Measurements from ENCODE around the gene SCGB1D2.

DNA sequence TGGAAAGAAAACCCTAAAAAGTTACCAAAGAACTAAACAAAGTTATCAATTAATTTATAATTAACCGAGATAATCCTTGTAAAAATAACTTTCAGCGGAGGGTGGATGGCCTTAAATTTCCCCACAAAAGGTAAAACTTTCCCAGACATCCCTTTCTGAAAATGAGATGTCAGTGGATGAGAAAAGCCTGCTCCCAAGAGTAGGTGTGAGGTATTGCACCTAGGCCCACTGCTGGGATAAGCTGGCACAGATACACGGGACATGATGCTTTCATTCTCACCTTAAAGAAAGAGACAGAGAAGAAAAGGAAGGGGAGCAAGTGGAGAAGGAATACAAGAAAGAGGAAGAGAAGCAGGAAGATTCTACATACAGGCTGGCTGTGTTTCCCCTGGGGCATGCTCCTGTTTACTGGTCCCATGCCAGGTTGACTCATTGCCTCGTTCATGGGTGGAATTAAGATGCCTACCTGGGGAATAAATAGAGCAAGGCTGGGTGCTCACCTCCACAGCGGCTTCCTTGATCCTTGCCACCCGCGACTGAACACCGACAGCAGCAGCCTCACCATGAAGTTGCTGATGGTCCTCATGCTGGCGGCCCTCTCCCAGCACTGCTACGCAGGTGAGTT, 27.7 kb downstream of the SCGB1D2 start, which contains the start of gene SCGB2A2:
- TF ChIP-seq, protein P1, sequence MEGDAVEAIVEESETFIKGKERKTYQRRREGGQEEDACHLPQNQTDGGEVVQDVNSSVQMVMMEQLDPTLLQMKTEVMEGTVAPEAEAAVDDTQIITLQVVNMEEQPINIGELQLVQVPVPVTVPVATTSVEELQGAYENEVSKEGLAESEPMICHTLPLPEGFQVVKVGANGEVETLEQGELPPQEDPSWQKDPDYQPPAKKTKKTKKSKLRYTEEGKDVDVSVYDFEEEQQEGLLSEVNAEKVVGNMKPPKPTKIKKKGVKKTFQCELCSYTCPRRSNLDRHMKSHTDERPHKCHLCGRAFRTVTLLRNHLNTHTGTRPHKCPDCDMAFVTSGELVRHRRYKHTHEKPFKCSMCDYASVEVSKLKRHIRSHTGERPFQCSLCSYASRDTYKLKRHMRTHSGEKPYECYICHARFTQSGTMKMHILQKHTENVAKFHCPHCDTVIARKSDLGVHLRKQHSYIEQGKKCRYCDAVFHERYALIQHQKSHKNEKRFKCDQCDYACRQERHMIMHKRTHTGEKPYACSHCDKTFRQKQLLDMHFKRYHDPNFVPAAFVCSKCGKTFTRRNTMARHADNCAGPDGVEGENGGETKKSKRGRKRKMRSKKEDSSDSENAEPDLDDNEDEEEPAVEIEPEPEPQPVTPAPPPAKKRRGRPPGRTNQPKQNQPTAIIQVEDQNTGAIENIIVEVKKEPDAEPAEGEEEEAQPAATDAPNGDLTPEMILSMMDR (conservative IDR thresholded peaks at IDR 0.05) = peak; percentile 75
- TF ChIP-seq ZFX (IDR thresholded peaks at IDR 0.05) = no peak

Data from C4-2B (cell line).